ENCODE data around the gene UBL4B.
"Not testable (repeated sequence)": the region's sequence is repeated elsewhere in the genome, so short reads cannot be mapped to it uniquely, and the experiment has no call there.

UBL4B gene

GRCh38 chr1:110112143-110112542 is at the start of gene UBL4B:
Gene UBL4B (plus strand): TSS chr1:110112443. CDS start chr1:110112535, 92 bp downstream.
- DNase-seq (ENCODE audit: low read depth) = no peak

DNA sequence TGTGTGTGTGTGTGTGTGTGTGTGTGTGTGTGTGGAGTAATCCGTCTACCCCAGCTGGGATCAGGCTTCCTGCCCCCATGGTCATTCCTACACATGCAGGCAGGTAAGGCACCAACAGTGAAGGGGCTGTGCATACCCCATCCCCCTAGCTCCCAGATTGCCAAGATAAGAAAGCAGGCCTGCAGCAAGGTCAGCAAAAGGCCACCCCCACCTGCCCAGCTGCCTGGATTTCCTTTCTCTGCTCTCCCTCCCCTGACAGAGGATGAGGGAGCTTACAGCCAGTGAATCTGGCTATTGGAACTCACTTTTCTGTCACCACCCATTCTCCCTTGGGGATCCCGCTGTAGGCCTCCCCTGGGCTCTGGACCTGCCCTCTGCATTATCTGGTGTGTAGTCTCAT is 49.6 kb upstream of the UBL4B start:
- DNase-seq (ENCODE audit: low read depth) = no peak

- no peak for DNase-seq (ENCODE audit: low read depth)
These were observed 48.5 kb upstream of the UBL4B start for GRCh38 chr1:110063781-110064180.

DNA sequence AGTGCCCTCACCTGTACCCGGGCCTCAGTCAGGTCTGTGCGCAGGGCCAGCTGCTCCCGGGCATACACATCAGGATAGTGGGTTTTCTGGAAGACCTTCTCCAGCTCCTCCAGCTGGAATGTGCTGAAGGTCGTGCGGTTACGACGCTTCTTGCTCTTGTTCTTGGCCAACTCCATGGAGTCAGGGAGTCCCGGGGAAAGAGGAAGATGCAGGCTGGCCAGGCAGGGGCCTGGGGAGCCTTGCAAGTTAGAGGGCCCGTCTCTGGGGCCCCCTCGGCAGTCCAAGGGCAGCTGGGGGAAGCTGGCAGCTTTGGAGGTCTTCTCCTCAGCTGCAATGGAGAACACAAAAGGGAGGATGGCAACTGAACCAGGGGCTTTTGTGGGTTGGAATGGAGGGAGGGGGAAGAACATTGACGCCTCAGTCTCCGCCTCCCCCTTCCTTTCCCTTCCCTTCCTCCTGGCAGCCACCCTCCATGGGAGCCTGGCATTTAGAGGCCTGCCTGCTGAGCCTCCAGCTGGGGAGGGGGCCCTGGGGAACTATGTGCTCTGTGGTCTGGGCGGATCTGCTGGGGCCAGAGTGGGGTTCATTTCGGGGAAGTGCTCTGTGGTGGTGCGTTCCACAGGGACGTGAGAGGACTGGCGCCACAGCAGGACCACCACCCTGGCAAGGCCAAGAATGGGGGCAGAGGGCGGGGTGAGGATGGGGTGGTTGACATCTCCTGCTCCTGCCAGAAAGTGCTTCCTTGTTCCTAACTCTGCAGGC is 47.5 kb upstream of the UBL4B start:
- no peak for DNase-seq (ENCODE audit: low read depth)

GRCh38 chr1:110065841-110066240 is 46.4 kb upstream of the UBL4B start:
- DNase-seq (ENCODE audit: low read depth) = no peak

DNA sequence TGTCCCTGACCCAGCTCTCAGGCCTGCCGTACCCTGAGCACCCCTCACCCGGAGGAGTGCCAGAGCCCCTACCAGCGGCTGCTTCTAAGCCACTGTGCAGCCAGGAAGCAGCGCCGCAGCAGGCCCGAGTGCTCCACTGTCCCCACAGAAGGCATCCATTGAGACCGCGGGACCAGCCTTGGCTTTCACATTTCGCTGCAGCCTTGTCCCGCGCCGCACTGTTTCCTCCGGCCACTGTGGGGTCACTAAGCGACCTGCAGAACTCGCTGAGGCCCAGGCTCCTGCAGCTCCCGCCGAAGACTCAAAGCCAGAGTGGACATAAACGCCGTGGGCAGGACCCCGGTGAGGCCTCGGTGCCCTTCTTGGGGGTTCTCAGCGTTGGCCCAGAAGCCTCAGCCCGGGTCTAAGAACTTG is 44.8 kb upstream of the UBL4B start:
- no peak for DNase-seq (ENCODE audit: low read depth)

DNA sequence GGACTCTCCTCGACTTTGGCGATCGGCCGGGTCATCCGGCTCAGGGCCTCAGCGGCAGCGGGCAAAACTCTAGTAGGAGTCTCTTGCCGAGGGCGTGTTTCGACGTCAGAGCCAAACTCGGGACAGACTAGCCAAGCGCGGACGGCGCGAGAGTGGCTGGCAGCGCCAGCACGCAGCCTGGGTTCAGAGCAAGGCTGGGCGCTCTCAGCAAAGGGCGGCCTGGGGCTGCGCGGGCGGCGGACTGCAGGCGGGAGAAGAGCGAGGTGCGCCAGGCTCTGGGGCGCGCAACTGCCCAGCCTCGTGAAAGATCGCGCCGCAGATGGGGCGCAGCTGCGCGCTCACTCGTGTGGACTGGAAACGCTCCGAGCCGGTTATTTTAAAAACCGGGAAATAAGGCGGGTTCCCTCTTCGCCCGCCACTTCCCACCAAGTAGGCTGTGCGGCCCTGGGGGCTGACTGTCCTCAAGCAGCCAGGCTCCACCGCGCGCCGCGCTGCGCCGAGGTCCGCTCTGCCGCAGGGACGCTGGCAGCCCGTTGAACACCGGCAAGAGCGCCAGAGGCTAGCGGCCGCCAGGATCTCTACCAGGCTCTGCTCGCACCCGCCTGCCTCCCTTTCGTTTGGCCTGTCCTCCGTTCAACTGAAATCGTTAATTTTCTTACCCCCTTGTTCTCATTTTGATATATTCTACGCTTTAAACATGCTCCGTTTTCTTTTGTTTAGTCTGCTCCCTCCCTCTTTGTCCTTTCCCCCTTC is 44.2 kb upstream of the UBL4B start:
- no peak for DNase-seq (ENCODE audit: low read depth)

- no peak for DNase-seq (ENCODE audit: low read depth)
These were observed 43.4 kb upstream of the UBL4B start for GRCh38 chr1:110068646-110069403.

GRCh38 chr1:110069404-110070281 is 42.6 kb upstream of the UBL4B start:
- DNase-seq (ENCODE audit: low read depth) = no peak

DNA sequence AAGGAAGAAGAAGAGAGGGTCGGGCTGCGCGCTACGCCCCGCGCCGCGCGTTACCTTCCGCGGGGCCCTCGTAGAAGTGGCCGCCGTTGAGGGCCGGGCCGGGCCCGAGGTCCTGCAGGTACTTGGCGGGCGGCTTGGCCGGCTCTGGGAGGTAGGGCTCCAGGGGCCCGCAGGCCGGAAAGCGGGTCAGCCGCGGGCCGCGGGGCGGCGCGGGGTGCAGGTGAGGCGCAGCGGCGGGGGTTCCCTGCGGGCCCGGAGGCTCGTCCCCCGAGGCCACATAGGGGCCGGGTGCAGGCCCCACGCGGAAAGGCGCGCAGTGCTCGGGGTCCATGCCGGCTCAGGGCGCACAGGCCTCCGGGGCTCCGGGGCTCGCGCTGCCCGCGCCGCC is 42.0 kb upstream of the UBL4B start:
- DNase-seq (ENCODE audit: low read depth) = no peak

DNA sequence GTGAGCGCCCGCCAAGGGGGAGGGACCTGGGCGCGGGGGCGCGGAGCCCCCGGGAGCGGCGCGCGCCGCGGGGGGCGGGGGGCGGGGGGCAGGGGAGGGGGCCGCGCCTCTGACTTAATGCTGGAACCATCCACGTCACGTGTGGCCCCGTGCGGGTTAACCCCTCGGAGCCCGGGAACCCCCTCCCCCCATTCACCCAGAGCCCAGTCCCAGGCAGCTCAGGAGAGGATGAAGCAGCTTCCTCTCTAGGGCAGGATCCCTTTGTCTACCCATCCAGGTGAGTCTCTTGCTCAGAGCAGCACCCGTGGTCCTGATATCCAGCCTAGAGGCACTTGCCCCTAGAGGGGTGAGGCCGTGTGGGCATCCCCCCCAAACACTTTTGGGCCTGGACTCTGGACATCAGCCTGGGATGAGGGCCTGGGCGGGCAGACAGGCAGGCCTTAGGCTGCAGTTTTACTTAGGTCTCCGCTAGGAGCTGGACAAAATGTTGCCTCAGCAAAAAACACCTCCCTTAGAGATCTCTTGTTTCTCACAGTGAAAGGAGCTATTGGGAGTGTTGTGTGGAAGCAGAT is 41.5 kb upstream of the UBL4B start, which contains the start of gene ALX3:
TSS of gene ALX3 (minus strand) at position 2 of the 572 bp plus-strand sequence. CDS start 60 bp downstream, outside the sequence.
- no peak for DNase-seq (ENCODE audit: low read depth)

GRCh38 chr1:110074166-110074565 is 38.1 kb upstream of the UBL4B start:
- DNase-seq (ENCODE audit: low read depth) = no peak

- no peak for DNase-seq (ENCODE audit: low read depth)
These were observed 35.3 kb upstream of the UBL4B start for GRCh38 chr1:110076789-110077500.

GRCh38 chr1:110079995-110080394 is 32.2 kb upstream of the UBL4B start:
- not testable (repeated sequence) for DNase-seq (ENCODE audit: low read depth)

DNA sequence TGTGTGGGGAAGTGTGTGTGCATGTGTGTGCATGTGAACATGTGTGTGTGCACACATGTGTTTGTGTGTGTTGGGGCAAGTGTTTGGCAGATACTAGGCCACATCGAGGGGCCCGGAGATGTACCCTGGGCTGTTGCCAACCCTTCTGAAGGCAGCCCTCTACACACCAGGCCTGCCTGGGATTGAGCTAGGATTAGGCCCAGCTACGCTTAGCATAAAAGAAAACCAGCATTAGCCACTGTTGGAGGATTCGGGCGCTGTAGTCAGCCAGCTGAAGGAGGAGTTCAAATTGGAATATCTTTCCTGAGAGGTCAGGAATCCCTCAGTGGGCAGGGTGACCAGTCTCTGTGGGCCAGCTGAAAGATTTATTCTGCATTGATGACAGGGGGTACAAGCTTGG is 31.2 kb upstream of the UBL4B start:
- no peak for DNase-seq (ENCODE audit: low read depth)

DNA sequence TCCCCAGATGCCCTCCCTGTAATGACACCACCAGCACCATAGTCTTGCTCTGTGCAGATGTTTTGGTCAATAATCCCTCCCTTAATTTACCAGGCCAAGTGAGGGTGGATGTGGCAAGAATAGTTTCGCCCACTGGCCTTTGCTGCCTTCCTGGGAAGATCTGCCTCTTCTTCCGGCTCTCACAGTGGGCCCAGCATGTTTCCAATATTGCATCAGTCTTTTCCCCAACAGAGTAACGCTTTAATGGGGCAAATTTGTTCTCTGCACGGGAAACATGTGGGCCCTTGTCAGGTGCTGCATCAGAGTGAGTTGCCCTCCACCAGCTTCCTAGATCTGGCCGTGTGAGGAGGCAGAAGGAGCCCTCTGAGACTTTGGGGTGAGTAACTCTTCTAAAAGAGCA is 29.8 kb upstream of the UBL4B start:
- no peak for DNase-seq (ENCODE audit: low read depth)

DNA sequence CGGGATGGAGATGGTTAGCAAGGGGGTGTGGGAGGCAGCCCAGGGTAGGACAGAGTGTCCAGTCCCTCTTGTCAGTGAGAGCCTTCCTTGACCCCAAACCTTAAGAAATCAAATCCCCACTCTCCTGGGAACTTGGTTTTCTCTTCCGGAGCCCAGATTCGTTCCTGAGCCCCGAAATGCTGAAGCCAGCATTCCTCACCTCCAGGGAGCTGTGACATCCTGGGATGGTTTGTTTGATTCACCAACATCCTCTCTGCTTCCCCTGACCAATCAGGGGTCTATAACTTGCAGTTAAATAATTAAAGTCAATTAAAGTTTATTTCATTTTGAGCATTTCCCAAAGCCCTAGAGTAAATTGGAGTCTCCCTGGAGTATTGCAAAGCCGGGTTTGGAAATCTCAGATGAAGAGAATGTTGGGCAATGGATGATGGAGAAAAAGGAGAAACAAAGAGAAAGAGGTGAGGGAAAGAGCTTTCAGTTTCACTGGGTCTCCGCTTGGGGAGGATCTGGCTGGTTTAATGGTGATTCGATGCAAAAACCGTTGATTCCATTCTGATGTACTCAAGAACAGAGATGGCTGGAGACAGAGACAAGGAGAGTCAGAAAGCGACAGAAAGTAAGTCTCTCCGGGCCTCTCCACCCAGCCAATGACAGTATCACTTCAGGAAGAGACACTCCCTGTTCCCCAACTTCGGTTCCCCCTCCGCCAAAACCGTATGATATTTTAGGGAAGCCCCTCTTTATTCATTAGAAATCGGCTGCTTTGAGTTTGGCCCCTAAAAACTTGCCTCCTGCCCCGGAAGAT is 29.0 kb upstream of the UBL4B start:
- DNase-seq (ENCODE audit: low read depth) = no peak

- DNase-seq (ENCODE audit: low read depth) = no peak
These were observed 28.4 kb upstream of the UBL4B start for GRCh38 chr1:110083866-110084226.

GRCh38 chr1:110084227-110085078 is 27.8 kb upstream of the UBL4B start:
- no peak for DNase-seq (ENCODE audit: low read depth)

All from GM04504 (cell line).